OCI-LY1 (cell line): ENCODE results near the gene ZNF410.
"Not testable (repeated sequence)": the region's sequence is repeated elsewhere in the genome, so short reads cannot be mapped to it uniquely, and the experiment has no call there.

Experiments used
- H2AFZ ChIP-seq: fragments of 200-600 bp; sonication (generic), shearing (Covaris generic); 2 replicates; pipeline ENCODE4 v1.6.0; 2014; ENCODE audit warnings: antibody characterized with exemption, mild to moderate bottlenecking, low read length
- H3F3A ChIP-seq: fragments of 200-600 bp; sonication (generic), shearing (Covaris generic); 2 replicates; pipeline ENCODE4 v1.6.0; 2014; ENCODE audit warnings: mild to moderate bottlenecking, antibody characterized with exemption, low read length, moderate library complexity; ENCODE audit not compliant: insufficient read depth
- H3K27ac ChIP-seq: fragments of 200-600 bp; sonication (generic); 2 replicates; pipeline ENCODE4 v1.5.1; 2014; ENCODE audit warnings: low read length, mixed run types, mild to moderate bottlenecking, low read depth; ENCODE audit not compliant: poor library complexity, severe bottlenecking
- H3K27me3 ChIP-seq: fragments of 200-600 bp; sonication (generic); 2 replicates; pipeline ENCODE4 v1.6.0; 2014; ENCODE audit warnings: antibody characterized with exemption, mild to moderate bottlenecking, low read length, moderate library complexity; ENCODE audit not compliant: insufficient read depth
- H3K36me3 ChIP-seq: fragments of 200-600 bp; sonication (generic); 2 replicates; pipeline ENCODE4 v1.6.1; 2014; ENCODE audit warnings: mild to moderate bottlenecking, antibody characterized with exemption, low read length, moderate library complexity, mixed read lengths; ENCODE audit not compliant: insufficient read depth
- H3K4me1 ChIP-seq: fragments of 200-600 bp; sonication (generic); 2 replicates; pipeline ENCODE4 v1.5.1; 2014; ENCODE audit warnings: mild to moderate bottlenecking, low read length, moderate library complexity; ENCODE audit not compliant: insufficient read depth, severe bottlenecking
- H3K4me2 ChIP-seq: fragments of 200-600 bp; sonication (generic), shearing (Covaris generic); 2 replicates; pipeline ENCODE4 v1.6.1; 2014; ENCODE audit warnings: low read length
- H3K4me3 ChIP-seq: fragments of 200-600 bp; sonication (generic); 2 replicates; pipeline ENCODE4 v1.5.1; 2014; ENCODE audit warnings: low read length, low read depth, mild to moderate bottlenecking, mixed read lengths; ENCODE audit not compliant: poor library complexity, severe bottlenecking
- H3K79me2 ChIP-seq: fragments of 200-600 bp; shearing (Covaris generic); 2 replicates; pipeline ENCODE4 v1.6.1; 2016; ENCODE audit warnings: mixed run types, low read length, mixed read lengths; ENCODE audit not compliant: insufficient read depth
- H3K9ac ChIP-seq: fragments of 200-600 bp; sonication (generic), shearing (Covaris generic); 2 replicates; pipeline ENCODE4 v1.6.1; 2014; ENCODE audit warnings: mild to moderate bottlenecking, low read length, mixed read lengths
- H3K9me2 ChIP-seq: fragments of 200-600 bp; sonication (generic), shearing (Covaris generic); 2 replicates; pipeline ENCODE4 v1.6.1; 2014; ENCODE audit warnings: low read depth, mild to moderate bottlenecking, low read length, mixed read lengths
- H3K9me3 ChIP-seq: fragments of 200-600 bp; shearing (Covaris generic); 2 replicates; pipeline ENCODE4 v1.6.1; 2014; ENCODE audit warnings: low read length, mixed read lengths
- H4K20me1 ChIP-seq: fragments of 200-600 bp; sonication (generic), shearing (Covaris generic); 2 replicates; pipeline ENCODE4 v1.6.0; 2016; ENCODE audit warnings: mild to moderate bottlenecking, low read length; ENCODE audit not compliant: insufficient read depth
- CTCF ChIP-seq: fragments of 200-600 bp; sonication (generic), shearing (Covaris generic); IDR thresholded peaks from 2 replicates; pipeline ENCODE4 v1.5.1; 2017; ENCODE audit warnings: mild to moderate bottlenecking, antibody characterized with exemption, low read length, moderate library complexity, mixed read lengths
- EZH2 ChIP-seq: fragments of 200-600 bp; sonication (generic), shearing (Covaris generic); IDR thresholded peaks from 2 replicates; pipeline ENCODE4 v1.8.0; 2017; ENCODE audit warnings: borderline replicate concordance, mixed run types, mild to moderate bottlenecking, antibody characterized with exemption, low read length, moderate library complexity, mixed read lengths

The ZNF410 gene

DNA sequence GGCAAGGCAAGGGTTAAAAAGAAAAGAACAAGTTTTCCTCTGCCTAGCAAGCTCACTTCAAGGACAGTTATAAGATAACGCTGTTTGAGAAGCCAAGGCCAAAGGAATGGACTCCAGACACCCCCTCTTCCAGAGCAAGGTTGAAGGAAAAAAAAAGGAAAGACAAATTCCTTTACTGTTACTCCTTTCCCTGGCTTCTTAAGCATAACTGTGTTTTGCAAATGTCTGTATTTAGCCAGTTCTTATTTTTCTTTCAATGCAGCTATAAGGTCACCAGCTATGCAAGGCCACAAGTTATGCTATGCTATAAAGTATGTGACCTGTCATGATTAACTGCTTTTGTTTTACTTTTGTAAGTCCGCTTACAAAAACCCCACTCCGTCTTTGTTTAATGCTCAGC, 26.6 kb downstream of the ZNF410 start:
- Histone ChIP-seq H3K27me3 (no peaks in the 10 kb centered on the region), H3K79me2 (no peaks in the 10 kb centered on the region), H3F3A (no peaks in the 10 kb centered on the region), H3K27ac (no peak overlapping the region), H4K20me1 (no peaks in the 10 kb centered on the region), H3K36me3 (peaks cover 77% of the 10 kb centered on the region), H3K4me2 (no peak overlapping the region), H3K9me2 (no peaks in the 10 kb centered on the region), H3K4me1 (no peaks in the 10 kb centered on the region), H3K9me3 (peaks cover 3% of the 10 kb centered on the region; the same call in 1 of the 2 replicates), H3K9ac (no peak overlapping the region), H3K4me3 (no peak overlapping the region), H2AFZ (no peak overlapping the region)
- no peak for TF ChIP-seq CTCF
- TF ChIP-seq EZH2 = no peak

- Histone ChIP-seq H3K27me3 (no peaks in the 10 kb centered on the region), H3F3A (no peaks in the 10 kb centered on the region), H3K4me2 (no peak overlapping the region), H3K4me1 (no peaks in the 10 kb centered on the region), H3K36me3 (peaks cover 77% of the 10 kb centered on the region), H3K79me2 (no peaks in the 10 kb centered on the region), H3K9me3 (peaks cover 3% of the 10 kb centered on the region; the same call in 1 of the 2 replicates), H2AFZ (no peak overlapping the region), H4K20me1 (no peaks in the 10 kb centered on the region), H3K27ac (no peak overlapping the region), H3K9ac (no peak overlapping the region), H3K9me2 (no peaks in the 10 kb centered on the region), H3K4me3 (no peak overlapping the region)
- TF ChIP-seq EZH2 (no peak), CTCF (no peak)
Observed at GRCh38 chr14:73916324-73916723, 29.7 kb downstream of the ZNF410 start.

DNA sequence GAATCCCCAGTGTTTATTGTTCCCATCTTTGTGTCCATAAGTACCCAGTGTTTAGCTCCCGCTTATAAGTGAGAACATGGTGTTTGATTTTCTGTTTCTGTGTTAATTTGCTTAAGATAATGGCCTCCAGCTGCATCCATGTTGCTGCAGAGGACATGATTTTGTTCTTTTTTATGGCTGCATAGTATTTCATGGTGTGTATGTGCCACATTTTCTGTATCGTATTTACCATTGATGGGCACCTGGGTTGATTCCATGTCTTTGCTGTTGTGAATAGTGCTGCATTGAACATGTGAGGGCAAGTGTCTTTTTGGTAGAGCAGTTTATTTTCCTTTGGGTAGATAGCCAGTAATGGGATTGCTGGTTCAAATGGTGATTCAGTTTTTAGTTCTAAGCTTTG, 32.8 kb downstream of the ZNF410 start:
- not testable (repeated sequence) for H3K9me3 ChIP-seq, H3K27me3 ChIP-seq, H3F3A ChIP-seq, H3K79me2 ChIP-seq, H3K4me2 ChIP-seq, H3K9me2 ChIP-seq, H4K20me1 ChIP-seq, H3K27ac ChIP-seq, H3K4me1 ChIP-seq, H3K4me3 ChIP-seq, H2AFZ ChIP-seq, H3K9ac ChIP-seq
- peaks cover 80% of the 10 kb centered on the region for H3K36me3 ChIP-seq

DNA sequence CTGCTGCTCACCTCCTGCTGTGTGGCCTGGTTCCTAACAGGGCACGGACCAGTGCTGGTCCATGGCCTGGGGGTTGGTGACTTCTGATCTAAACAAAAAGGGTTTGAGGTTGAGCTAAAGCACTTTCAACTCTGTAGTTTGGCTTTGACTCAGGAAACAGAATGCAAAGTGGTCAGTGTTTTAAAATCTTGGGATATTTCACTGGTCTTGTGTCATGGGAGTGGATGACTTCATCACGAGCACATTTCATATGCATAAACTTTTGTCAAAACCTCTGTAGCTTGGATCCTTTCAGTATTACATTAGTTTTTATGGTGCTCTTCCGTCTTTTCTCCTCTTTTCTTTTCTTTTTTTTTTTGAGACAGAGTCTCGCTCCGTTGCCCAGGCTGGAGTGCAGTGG, 37.7 kb downstream of the ZNF410 start:
- Histone ChIP-seq H3K9me3 (no peaks in the 10 kb centered on the region), H3K4me3 (no peak overlapping the region), H3K4me1 (no peaks in the 10 kb centered on the region), H3K4me2 (no peak overlapping the region), H3K27ac (no peak overlapping the region), H3K9me2 (no peaks in the 10 kb centered on the region), H3K36me3 (peaks cover 93% of the 10 kb centered on the region), H3F3A (no peaks in the 10 kb centered on the region), H4K20me1 (no peaks in the 10 kb centered on the region), H2AFZ (no peak overlapping the region), H3K27me3 (no peaks in the 10 kb centered on the region), H3K79me2 (no peaks in the 10 kb centered on the region), H3K9ac (no peak overlapping the region)
- no peak for TF ChIP-seq CTCF
